Measurements from ENCODE around the gene SCYGR4.
"Not testable (repeated sequence)": the region's sequence is repeated elsewhere in the genome, so short reads cannot be mapped to it uniquely, and the experiment has no call there.

SCYGR4 gene

DNA sequence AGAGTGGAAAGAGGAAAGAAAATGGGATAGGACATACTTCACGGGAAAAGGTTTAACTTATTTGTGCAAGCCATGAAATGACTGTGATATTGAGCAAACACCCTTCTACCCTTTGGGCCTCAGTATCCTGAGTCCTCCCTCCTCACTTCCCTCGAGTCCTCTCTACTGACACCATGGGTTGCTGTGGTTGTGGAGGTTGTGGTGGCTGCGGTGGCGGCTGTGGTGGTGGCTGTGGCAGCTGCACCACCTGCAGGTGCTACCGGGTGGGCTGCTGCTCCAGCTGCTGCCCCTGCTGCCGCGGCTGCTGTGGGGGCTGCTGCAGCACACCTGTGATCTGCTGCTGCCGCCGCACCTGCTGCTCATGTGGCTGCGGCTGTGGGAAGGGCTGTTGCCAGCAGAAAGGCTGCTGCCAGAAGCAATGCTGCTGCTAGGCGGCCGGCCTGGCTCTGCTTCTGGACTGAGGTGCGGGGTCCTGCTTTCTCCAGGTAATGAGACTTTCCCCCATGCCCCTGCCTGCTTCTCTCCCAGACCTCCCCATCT lies 49.4 kb downstream of the SCYGR4 start, which contains the start of gene SCYGR5:
Gene SCYGR5 (plus strand): TSS at position 174 of the 540 bp plus-strand sequence. CDS start 0 bp downstream, at position 174.
- DNase-seq (ENCODE audit: low read depth), result not testable (repeated sequence)

Data from stimulated activated CD8-positive, alpha-beta memory T cell treated with anti-CD3 and anti-CD28 coated beads, Interleukin-15, amount 100 ng/mL, for 1 hour (primary cell).